ENCODE measurements around the gene AK6. TPM values are rescaled to one million over a fixed set of nuclear protein-coding genes. Genes with fewer than 3 reads are reported as not detected.

AK6 gene
- total RNA-seq (2014; rRNA removed; shearing (Covaris generic)) = 54.9 and 91.8 TPM in 2 replicates
- total RNA-seq (2022) = 85.4 and 85.7 TPM in 2 replicates
- percentile 84 among the genes with signal in this experiment for Bru-seq, nascent RNA
- percentile 78 among the genes with signal in this experiment for BruChase-seq, experiment 1, labeled RNA remaining after a 6-hour chase
- BruChase-seq, experiment 2, labeled RNA remaining after a 2-hour chase = percentile 86 among the genes with signal in this experiment
- long read RNA-seq, transcript AK6-201 (5 exons, 1,183 nt) = minor isoform, 7 of 103 reads
- long read RNA-seq, transcript AK6-202 (5 exons, 1,648 nt) = major isoform, 81 of 103 reads
- long read RNA-seq, partial matches to known transcripts = 1 of 103 reads
- long read RNA-seq, other reads (novel, unspliced or antisense) = 12 of 103 reads

DNA sequence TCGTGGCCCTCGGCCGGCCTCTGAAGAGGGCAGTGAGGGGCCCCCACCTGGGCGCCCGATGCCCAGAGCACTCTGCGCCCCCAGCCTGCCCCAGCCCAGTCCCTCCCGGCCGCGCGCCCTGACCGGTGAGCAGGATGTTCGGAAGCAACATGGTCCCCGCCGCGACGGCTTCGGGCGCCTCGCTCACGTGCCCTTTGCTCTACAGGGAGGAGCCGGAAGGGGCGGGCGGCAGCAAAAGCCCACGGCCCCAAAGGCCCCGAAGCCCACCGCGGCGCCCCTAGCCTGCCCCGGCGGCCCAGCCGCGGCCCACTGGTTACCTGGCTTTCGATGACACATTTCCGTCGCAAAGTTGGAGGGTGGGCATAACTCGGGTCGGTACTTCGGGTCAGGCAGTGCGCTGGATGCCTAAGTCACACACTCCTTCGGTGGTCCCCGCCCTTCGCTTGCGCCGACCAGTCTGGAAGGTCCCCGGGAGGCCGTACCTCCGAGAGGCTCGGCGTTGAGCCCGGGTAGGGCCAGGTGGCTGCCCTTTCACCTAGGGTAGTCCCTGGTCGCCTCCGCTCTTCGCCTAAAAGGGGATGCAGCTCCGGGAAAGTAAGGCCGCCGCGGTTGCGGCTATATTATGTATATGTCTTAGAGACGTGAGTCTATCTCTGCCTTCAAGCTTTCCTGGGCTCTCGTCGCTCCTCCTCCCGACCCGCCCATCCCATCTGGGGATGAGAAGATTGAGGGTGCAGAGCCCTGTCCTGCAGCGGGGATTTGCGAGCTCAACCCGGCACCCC is at the start of gene AK6, which contains the start of the genes RAD17 and TAF9:
AK6 (minus strand) TSS at position 181 of the 782 bp plus-strand sequence; CDS start at position 151, 30 bp downstream.
RAD17 (plus strand) TSS at position 479 of the 782 bp plus-strand sequence. CDS start 2,391 bp downstream, outside the sequence.
TAF9 (minus strand) TSS at position 181 of the 782 bp plus-strand sequence. CDS start 3,783 bp downstream, outside the sequence.
- H3K9me3 ChIP-seq (ENCODE audit: low read length) = no peaks in the 10 kb centered on the region
- ChIA-PET CTCF (ENCODE audit: unreplicated experiment) (no interaction called here), POLR2A (interaction anchor here (0.8 to 1.6 kb wide), 8 partner anchors 8 to 275 kb away, joined by 3 to 7 read pairs (median 4); partner anchors contain the start of gene SLC30A5)
- peak within 1 kb of the TSS; percentile 43; the same call in 1 of the 2 replicates for H2AFZ ChIP-seq (ENCODE audit: low read length)
- H4K20me1 ChIP-seq (ENCODE audit: insufficient read depth, low read length) = peaks cover 12% of the 10 kb centered on the region
- peak within 1 kb of the TSS; percentile 88 for H3K27ac ChIP-seq (ENCODE audit: low read depth, low read length, poor library complexity, severe bottlenecking)
- peaks cover 59% of the 10 kb centered on the region for H3K36me3 ChIP-seq (ENCODE audit: insufficient read depth, low read length)
- peak; percentile 96 for DNase-seq (ENCODE audit: low spot score)
- no TSS peak for BruUV-seq (replicated peaks)
- TF ChIP-seq EZH2phosphoT487 (IDR thresholded peaks at IDR 0.05; ENCODE audit: borderline replicate concordance, low read depth, low read length) = no peak
- TF ChIP-seq, protein P1, sequence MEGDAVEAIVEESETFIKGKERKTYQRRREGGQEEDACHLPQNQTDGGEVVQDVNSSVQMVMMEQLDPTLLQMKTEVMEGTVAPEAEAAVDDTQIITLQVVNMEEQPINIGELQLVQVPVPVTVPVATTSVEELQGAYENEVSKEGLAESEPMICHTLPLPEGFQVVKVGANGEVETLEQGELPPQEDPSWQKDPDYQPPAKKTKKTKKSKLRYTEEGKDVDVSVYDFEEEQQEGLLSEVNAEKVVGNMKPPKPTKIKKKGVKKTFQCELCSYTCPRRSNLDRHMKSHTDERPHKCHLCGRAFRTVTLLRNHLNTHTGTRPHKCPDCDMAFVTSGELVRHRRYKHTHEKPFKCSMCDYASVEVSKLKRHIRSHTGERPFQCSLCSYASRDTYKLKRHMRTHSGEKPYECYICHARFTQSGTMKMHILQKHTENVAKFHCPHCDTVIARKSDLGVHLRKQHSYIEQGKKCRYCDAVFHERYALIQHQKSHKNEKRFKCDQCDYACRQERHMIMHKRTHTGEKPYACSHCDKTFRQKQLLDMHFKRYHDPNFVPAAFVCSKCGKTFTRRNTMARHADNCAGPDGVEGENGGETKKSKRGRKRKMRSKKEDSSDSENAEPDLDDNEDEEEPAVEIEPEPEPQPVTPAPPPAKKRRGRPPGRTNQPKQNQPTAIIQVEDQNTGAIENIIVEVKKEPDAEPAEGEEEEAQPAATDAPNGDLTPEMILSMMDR (conservative IDR thresholded peaks at IDR 0.05; ENCODE audit: low read length) = no peak
- intact Hi-C loops (cut with micrococcal nuclease; ENCODE audit: unreplicated experiment) = loop anchor here (5.0 kb wide), 1 partner anchor 202 kb away; the partner anchor contains the start of gene CCNB1
- H3K4me2 ChIP-seq (ENCODE audit: low read length) = peak within 1 kb of the TSS; percentile 90
- no peaks in the 10 kb centered on the region for H3K9me2 ChIP-seq (ENCODE audit: insufficient read depth, low read length)
- peaks cover 54% of the 10 kb centered on the region for H3K4me1 ChIP-seq (ENCODE audit: insufficient read depth, low read length, poor library complexity, severe bottlenecking)
- peak within 1 kb of the TSS; percentile 84 for H3K4me3 ChIP-seq (ENCODE audit: low read depth, low read length, poor library complexity, severe bottlenecking)
- H3K79me2 ChIP-seq (ENCODE audit: insufficient read depth, low read depth, low read length) = peaks cover 93% of the 10 kb centered on the region

DNA sequence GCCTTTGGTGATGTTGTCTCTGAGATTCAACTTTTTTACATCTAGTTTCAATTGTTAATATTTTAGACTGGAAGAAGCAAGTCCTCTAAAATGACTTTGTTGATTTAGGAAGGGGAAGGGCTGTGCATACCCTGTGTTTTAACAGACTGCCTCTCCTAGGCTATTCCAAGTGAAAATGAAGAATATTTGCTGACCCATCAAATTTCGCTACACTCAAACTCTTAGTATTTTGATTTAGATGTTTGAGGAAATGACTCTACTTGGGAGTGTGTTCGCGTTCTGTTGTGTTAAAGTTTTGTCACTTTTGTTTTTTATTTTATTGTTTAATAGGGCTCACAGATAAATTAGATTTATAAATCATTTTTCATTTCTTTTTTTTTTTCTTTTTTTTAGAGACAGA is 49.2 kb upstream of the AK6 start:
- Histone ChIP-seq H3K4me3 (ENCODE audit: low read depth, low read length, poor library complexity, severe bottlenecking) (no peak overlapping the region), H3K27ac (ENCODE audit: low read depth, low read length, poor library complexity, severe bottlenecking) (no peak overlapping the region), H3K9me3 (ENCODE audit: low read length) (no peaks in the 10 kb centered on the region), H3K4me2 (ENCODE audit: low read length) (no peak overlapping the region), H4K20me1 (ENCODE audit: insufficient read depth, low read length) (no peaks in the 10 kb centered on the region), H2AFZ (ENCODE audit: low read length) (no peak overlapping the region), H3K9me2 (ENCODE audit: insufficient read depth, low read length) (no peaks in the 10 kb centered on the region), H3K4me1 (ENCODE audit: insufficient read depth, low read length, poor library complexity, severe bottlenecking) (no peaks in the 10 kb centered on the region), H3K36me3 (ENCODE audit: insufficient read depth, low read length) (peaks cover 53% of the 10 kb centered on the region), H3K79me2 (ENCODE audit: insufficient read depth, low read depth, low read length) (no peaks in the 10 kb centered on the region)
- ChIA-PET POLR2A (no interaction called here), CTCF (ENCODE audit: unreplicated experiment) (no interaction called here)
- no peak for DNase-seq (ENCODE audit: low spot score)
- no TSS peak for BruUV-seq (replicated peaks)
- intact Hi-C loops (cut with micrococcal nuclease; ENCODE audit: unreplicated experiment) = no loop called here
- TF ChIP-seq, protein P1 (conservative IDR thresholded peaks at IDR 0.05; ENCODE audit: low read length) = no peak
- no peak for TF ChIP-seq EZH2phosphoT487 (IDR thresholded peaks at IDR 0.05; ENCODE audit: borderline replicate concordance, low read depth, low read length)
